DND-41 (cell line): ENCODE measurements around the gene FEN1.

Source experiments
- CTCF ChIP-seq: IDR thresholded peaks from 2 replicates; pipeline ENCODE4 v1.5.1; 2012; ENCODE audit warnings: borderline replicate concordance, low read length, moderate library complexity, mild to moderate bottlenecking; ENCODE audit not compliant: poor library complexity, severe bottlenecking; ENCODE audit errors: extremely low read depth
- EZH2 ChIP-seq: IDR thresholded peaks from 3 replicates; pipeline ENCODE4 v1.6.1; 2012; ENCODE audit warnings: borderline replicate concordance, low read depth, mild to moderate bottlenecking, moderate library complexity, low read length, inconsistent platforms; ENCODE audit not compliant: severe bottlenecking

GRCh38 chr11:61787928-61788491 is 4.7 kb upstream of the FEN1 start:
- TF ChIP-seq EZH2 = no peak
- peak; percentile 57 for TF ChIP-seq CTCF
